ENCODE results near the gene IGSF22. TPM values are rescaled to one million over a fixed set of nuclear protein-coding genes. Genes with fewer than 3 reads are reported as not detected.

Gene IGSF22
- total RNA-seq, 1 donor from 2014 or later = 0.19 TPM

GRCh38 chr11:18706330-18707243, 19.4 kb downstream of the IGSF22 start:
- Mint-ChIP-seq H3K36me3 (ENCODE audit: low read depth) (no peaks in the 10 kb centered on the region), H3K4me3 (peak overlapping the region; percentile 88), H3K27me3 (ENCODE audit: low read depth) (peaks cover 72% of the 10 kb centered on the region), H3K4me1 (peaks cover 7% of the 10 kb centered on the region), H3K9me3 (no peaks in the 10 kb centered on the region), H3K27ac (ENCODE audit: unreplicated experiment) (peak overlapping the region; percentile 31)
- TF ChIP-seq CTCF (conservative IDR thresholded peaks at IDR 0.05) = no peak
- no peak for DNase-seq (ENCODE audit: low read depth, low spot score)

- H3K4me3 Mint-ChIP-seq = peak overlapping the region; percentile 57
- no peak for DNase-seq (ENCODE audit: low read depth, low spot score)
- H3K4me1 Mint-ChIP-seq = peaks cover 7% of the 10 kb centered on the region
Observed at GRCh38 chr11:18705651-18706281, 20.2 kb downstream of the IGSF22 start.

GRCh38 chr11:18704698-18705097, 21.3 kb downstream of the IGSF22 start:
- DNase-seq (ENCODE audit: low read depth, low spot score) = no peak
- peaks cover 11% of the 10 kb centered on the region for H3K4me1 Mint-ChIP-seq
- TF ChIP-seq CTCF (conservative IDR thresholded peaks at IDR 0.05) = no peak
- H3K4me3 Mint-ChIP-seq = peak overlapping the region; percentile 36
- peaks cover 75% of the 10 kb centered on the region for H3K27me3 Mint-ChIP-seq (ENCODE audit: low read depth)
- no peak overlapping the region for H3K27ac Mint-ChIP-seq (ENCODE audit: unreplicated experiment)
- no peaks in the 10 kb centered on the region for H3K36me3 Mint-ChIP-seq (ENCODE audit: low read depth)
- no peaks in the 10 kb centered on the region for H3K9me3 Mint-ChIP-seq

More at GRCh38 chr11:18705651-18706281, 20.2 kb downstream of the IGSF22 start:
- no peak for TF ChIP-seq CTCF (conservative IDR thresholded peaks at IDR 0.05)
- peak overlapping the region; percentile 76 for H3K27ac Mint-ChIP-seq (ENCODE audit: unreplicated experiment)
- peaks cover 76% of the 10 kb centered on the region for H3K27me3 Mint-ChIP-seq (ENCODE audit: low read depth)
- H3K9me3 Mint-ChIP-seq = no peaks in the 10 kb centered on the region
- H3K36me3 Mint-ChIP-seq (ENCODE audit: low read depth) = no peaks in the 10 kb centered on the region

GRCh38 chr11:18704045-18704645, 21.8 kb downstream of the IGSF22 start:
- no peaks in the 10 kb centered on the region for H3K36me3 Mint-ChIP-seq (ENCODE audit: low read depth)
- H3K27me3 Mint-ChIP-seq (ENCODE audit: low read depth) = peaks cover 70% of the 10 kb centered on the region
- H3K4me3 Mint-ChIP-seq = peak overlapping the region; percentile 56
- TF ChIP-seq CTCF (conservative IDR thresholded peaks at IDR 0.05) = no peak
- no peaks in the 10 kb centered on the region for H3K9me3 Mint-ChIP-seq
- no peak for DNase-seq (ENCODE audit: low read depth, low spot score)
- peaks cover 17% of the 10 kb centered on the region for H3K4me1 Mint-ChIP-seq
- H3K27ac Mint-ChIP-seq (ENCODE audit: unreplicated experiment) = no peak overlapping the region

GRCh38 chr11:18703001-18703763, 22.8 kb downstream of the IGSF22 start:
- no peak for TF ChIP-seq CTCF (conservative IDR thresholded peaks at IDR 0.05)
- peaks cover 63% of the 10 kb centered on the region for H3K27me3 Mint-ChIP-seq (ENCODE audit: low read depth)
- H3K4me3 Mint-ChIP-seq = peak overlapping the region; percentile 17
- H3K27ac Mint-ChIP-seq (ENCODE audit: unreplicated experiment) = no peak overlapping the region
- no peak for DNase-seq (ENCODE audit: low read depth, low spot score)
- no peaks in the 10 kb centered on the region for H3K36me3 Mint-ChIP-seq (ENCODE audit: low read depth)
- no peaks in the 10 kb centered on the region for H3K9me3 Mint-ChIP-seq
- peaks cover 20% of the 10 kb centered on the region for H3K4me1 Mint-ChIP-seq
